Testis (tissue), 2 donors: ENCODE measurements around the gene EZR.

ENCODE experiments used
- CTCF ChIP-seq, 3 experiments: fragments of 450-650 bp in 2 of 3; fragments of 200-600 bp in 1 of 3; sonication (generic) in 1 of 3; IDR thresholded peaks; one replicate each; pipeline ENCODE4 v1.5.1; 2016 to 2019; ENCODE audit warnings: antibody characterized with exemption in 3 of 3, mild to moderate bottlenecking in 2 of 3, moderate library complexity in 1 of 3
- POLR2A ChIP-seq: fragments of 450-650 bp; IDR thresholded peaks from one replicate; pipeline ENCODE4 v1.6.1; 2017; ENCODE audit warnings: antibody characterized with exemption, mild to moderate bottlenecking, moderate library complexity

- no peak for TF ChIP-seq CTCF (IDR thresholded peaks at IDR 0.05)
- no peak for TF ChIP-seq POLR2A
Measured at GRCh38 chr6:158780246-158780884, 38.8 kb downstream of the EZR start.
